GM12892 (cell line): Measurements from ENCODE around the gene KIF26A.

ENCODE experiments used
- POLR2A ChIP-seq: IDR thresholded peaks from 2 replicates; pipeline ENCODE4 v1.6.1; 2011; ENCODE audit warnings: low read depth, low read length, control low read depth
- POLR2AphosphoS5 ChIP-seq: IDR thresholded peaks from 2 replicates; pipeline ENCODE4 v1.6.1; 2011; ENCODE audit warnings: low read depth, low read length, control low read depth

DNA sequence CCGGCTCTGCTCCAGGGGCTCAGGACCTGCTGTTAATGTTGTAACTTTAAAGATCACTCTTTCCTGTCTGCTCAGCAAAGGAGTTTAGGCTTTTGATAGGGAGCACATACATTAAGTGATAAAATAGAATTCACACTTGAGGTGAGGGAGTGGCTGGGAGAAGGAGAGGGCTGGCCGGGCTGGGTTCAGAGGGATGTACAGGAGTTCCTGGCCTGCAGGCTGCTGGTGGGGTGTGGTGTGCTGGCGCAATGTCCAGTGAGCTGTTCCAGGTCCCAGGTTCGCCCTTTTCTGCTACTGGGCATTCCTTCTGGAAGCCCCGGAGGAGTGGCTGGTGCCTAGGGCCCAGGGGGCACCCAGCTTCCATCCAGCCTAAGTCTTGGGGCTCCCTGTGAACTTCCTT lies 17.8 kb downstream of the KIF26A start:
- TF ChIP-seq POLR2A: no peak
- no peak for TF ChIP-seq POLR2AphosphoS5
